Tongue (tissue), 2 donors: ENCODE data around the gene KLB. TPM values are rescaled to one million over a fixed set of nuclear protein-coding genes. Genes with fewer than 3 reads are reported as not detected.
"Not testable (repeated sequence)": the region's sequence is repeated elsewhere in the genome, so short reads cannot be mapped to it uniquely, and the experiment has no call there.

Source experiments
- DNase-seq: peaks from one replicate; pipeline ENCODE4 v3.0.0-alpha.2; 2015
- total RNA-seq: library from RNA; depleted of rRNA; stranded (reverse); fragments of >200 nt; gene quantifications from one replicate; pipeline ENCODE4 v1.2.3, GENCODE V29; 2014

The KLB gene
- not detected for total RNA-seq

DNA sequence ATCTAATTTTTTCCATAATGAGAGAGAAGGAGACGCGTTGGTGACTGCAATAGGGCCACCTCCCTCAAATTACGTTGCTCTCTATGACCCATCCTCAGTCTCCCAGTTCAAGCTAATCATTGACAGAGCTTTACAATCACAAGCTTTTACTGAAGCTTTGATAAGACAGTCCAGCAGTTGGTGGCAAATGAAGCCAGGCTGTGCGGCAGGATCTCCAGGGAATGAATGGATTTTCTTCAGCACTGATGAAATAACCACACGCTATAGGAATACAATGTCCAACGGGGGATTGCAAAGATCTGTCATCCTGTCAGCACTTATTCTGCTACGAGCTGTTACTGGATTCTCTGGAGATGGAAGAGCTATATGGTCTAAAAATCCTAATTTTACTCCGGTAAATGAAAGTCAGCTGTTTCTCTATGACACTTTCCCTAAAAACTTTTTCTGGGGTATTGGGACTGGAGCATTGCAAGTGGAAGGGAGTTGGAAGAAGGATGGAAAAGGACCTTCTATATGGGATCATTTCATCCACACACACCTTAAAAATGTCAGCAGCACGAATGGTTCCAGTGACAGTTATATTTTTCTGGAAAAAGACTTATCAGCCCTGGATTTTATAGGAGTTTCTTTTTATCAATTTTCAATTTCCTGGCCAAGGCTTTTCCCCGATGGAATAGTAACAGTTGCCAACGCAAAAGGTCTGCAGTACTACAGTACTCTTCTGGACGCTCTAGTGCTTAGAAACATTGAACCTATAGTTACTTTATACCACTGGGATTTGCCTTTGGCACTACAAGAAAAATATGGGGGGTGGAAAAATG is at the start of gene KLB:
TSS of gene KLB (plus strand) at position 168 of the 821 bp plus-strand sequence. CDS start at position 188, 20 bp downstream.
- no peak for DNase-seq

DNA sequence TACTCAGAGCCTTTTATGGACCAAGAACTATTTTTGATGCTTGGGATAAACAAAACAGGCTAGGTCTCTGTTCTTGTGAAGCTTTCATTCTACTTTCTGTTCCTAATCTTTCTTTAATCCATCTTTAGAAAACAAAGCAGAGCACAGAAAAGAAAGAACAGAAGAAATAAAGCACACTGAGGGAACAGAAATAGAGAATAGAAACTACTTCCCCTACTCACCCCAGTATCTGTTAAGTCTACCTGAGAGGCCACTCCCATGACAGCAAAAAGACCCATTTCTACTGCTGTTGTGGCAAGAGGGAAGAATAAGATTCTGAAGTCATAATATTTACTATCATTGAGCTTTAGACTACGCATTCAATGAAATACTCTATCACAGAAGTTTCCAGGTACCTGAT is 49.7 kb upstream of the KLB start:
- no peak for DNase-seq

DNA sequence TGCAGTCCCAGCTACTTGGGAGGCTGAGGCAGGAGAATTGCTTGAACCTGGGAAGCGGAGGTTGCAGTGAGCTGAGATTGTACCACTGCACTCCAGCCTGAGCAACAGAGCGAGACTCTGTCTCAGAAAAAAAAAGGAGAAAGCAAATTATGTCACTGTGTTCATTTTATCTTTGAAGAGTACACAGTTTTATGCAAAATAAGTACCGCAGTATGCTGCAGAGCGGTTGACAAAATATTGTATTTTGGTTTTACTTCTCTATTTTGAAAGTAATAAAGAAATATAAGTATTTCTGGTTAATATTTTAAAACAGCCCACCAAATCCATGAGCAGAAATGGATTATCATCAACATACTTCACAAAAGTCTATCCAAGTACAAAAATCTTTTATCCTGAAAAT is 46.1 kb upstream of the KLB start:
- DNase-seq, result not testable (repeated sequence)

DNA sequence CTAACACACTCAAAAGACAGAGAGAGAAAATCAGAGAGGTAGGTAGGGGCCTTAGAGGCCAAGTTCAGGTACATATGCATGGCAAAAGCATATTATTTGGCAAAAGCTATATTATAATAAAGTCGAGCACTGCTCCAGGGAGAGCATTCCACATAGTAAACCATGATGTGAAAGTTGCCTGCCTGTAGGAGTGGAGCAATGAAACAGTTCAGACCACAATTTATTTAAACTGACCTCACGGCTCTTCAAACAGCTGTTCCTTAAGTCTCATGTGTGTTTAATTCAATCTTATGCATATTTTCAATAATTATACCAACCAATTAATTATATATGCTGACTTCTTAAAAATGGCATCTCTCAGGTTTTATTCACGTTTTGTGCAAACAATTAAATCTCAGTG is 43.9 kb upstream of the KLB start:
- no peak for DNase-seq

DNA sequence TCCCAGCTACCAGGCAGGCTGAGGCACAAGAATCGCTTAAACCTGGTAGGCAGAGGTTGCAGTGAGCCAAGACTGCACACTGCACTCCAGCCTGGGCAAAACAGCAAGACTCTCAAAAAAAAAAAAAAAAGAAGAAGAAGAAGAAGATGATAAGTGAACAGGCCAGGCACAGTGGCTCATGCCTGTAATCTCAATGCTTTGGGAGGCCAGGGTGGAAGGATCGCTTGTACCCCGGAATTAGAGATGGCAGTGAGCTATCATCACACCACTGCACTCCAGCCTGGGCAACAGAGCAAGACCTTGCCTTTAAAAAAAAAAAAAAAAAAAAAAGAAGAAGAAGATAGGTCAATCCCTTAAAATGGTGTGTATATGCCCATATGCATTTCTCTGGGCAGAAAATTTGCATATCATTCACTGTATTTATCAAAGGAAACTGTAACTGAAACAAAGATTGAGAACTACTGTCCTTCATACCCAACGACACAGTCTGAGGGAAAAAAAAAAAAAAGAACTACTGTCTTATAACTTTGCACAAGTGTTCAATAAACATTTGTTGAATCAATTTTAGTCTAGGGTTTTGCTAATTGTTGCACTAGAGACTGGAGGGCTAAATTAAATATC is 42.8 kb upstream of the KLB start:
- no peak for DNase-seq

DNA sequence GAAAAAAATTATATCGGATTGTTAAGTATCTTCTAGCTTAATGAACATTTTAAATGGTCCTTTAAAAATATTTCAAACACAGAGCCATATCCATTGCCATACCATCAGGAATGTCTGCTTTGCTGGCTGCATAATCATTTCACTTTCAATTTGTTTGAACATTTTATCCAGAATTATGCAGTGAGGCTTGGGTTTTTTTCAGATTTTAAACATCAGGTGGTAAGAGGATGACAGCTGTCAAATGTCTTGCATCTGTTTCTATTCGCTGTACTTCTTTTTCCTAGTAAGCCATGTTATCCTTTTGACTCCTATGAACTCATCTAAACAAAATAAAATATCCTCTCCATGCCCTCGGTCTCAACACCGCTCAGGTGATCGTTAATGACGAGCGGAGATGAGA is 41.4 kb upstream of the KLB start:
- no peak for DNase-seq

DNA sequence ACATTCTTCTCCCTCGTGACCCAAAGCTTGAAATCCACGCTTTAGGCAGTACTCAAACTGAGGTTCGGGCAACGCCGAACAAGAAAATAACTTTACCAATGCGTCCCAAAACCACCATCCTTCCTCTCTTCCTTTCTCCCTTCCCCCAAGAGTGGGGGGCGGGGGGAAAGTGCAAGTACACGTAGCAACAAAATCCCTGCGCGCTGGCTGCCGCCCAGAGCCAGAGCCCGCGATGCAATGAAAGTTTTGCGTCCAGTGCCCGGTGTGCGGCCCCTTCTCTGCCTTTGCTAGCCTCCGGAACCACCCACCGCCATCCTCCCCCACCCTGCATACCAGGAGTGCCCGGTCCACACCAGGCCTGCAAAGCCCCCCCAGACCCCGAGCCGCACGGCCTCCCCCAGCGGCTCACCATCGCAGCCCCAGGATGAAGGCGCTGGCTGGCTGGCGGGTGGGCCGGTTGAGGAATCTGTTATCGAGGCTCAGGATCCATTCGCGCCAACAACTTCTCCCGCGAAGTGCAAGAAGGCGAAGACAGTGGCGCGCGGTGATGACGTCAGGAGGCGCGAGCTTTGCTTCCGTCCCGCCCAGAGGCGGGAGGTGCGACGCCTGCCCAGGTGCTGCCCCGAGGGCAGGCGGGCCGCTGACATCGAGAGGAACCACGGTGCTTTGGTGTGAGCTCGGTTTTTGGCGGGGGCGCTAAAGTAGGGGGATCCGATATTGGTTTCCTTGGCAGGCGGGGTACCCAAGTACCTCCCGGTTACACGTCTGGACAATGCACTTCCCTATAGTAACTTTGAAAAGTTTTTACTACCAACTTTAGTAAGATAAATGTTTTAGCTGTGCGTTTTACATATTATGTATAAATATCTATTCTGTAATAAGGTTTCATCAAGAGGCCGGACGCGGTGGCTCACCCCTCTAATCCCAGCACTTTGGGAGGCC is 40.6 kb upstream of the KLB start, which contains the start of gene RFC1:
TSS of gene RFC1 (minus strand) at position 533 of the 942 bp plus-strand sequence. CDS start at position 412, 121 bp downstream.
- DNase-seq, result peak; percentile 97

DNA sequence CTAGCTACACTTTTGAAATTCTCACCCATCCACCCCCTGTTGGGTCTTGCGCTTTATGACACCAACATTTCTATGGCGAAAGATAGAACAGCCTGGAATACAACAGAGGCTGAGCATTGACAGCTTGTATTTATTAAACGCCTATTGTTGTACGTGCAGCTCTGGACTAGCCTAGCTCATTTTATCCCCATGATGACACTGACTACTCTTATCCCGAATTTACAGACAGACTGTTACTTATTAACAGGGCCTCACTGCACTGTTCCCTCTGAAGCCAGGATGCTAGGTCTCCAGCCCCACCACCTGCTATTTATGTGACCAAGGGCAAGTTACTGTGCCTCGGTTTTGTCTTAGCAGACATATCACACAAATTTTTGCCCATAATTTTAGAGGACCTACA is 39.6 kb upstream of the KLB start:
- no peak for DNase-seq

DNA sequence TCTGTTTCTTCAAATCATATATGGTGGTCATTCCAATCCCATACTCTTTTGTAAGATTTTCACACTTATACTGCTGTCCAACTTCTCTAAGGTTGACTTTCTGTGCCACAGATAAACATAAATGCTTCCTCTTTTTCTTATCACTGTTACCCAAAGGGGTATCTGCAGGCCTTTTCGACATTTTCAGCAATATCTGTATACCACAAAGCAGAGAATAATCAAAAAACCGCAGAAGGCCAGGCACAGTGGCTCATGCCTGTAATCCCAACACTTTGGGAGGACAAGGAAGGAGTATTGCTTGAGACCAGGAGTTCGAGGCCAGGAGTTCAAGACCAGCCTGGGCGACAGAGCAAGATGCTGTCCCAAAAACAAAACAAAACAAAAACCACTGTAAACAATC is 37.4 kb upstream of the KLB start:
- no peak for DNase-seq

DNA sequence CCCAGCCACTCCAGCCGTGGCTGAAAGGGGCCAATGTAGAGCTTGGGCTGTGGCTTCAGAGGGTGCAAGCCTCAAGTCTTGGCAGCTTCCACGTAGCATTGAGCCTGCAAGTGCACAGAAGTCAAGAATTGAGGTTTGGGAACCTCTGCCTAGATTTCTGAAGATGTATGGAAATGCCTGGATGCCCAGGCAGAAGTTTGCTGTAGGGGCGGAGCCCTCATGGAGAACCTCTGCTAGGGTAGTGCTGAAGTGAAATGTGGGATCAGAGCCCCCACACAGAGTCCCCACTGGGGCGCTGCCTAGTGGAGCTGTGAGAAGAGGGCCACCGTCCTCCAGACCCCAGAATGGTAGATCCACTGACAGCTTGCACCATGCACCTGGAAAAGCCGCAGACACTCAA is 35.5 kb upstream of the KLB start:
- DNase-seq, result not testable (repeated sequence)

DNA sequence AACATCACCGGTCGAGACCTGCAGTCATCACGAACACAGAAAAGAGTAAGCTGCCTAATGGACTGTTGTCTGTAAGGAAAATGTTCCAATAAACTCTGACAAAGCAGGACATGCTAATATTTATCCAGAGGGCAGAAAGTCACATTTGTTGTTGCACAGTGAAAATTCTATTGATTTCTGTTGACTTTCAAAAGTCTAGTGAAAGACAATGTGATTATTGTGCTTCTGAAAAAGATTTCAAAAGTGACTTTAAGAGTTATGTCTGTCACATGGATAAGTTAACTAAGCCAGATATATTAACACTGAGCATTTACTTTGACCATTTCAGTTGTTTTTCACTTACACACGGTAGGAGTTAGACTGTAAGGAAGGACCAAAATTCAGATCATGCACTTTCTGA is 31.3 kb upstream of the KLB start:
- no peak for DNase-seq

DNA sequence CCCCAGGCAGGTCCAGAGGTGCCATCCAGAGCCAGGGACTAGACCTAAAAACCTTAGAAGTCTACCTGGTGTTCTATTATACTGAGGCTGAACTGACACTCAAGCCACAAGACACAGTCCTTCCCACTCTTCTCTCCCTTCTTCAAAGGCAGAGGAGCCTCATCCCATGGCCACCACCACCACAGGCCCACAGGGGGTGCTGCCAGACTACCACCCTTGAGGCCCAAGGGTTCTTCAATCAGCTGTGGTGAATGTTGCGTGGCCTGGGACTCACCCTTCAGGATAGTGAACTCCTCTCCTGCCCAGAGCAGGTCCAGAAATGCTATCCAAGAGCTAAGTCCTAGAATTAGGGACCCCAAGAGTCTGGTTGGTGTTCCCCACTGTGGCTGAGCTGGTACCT is 23.0 kb upstream of the KLB start:
- no peak for DNase-seq

DNA sequence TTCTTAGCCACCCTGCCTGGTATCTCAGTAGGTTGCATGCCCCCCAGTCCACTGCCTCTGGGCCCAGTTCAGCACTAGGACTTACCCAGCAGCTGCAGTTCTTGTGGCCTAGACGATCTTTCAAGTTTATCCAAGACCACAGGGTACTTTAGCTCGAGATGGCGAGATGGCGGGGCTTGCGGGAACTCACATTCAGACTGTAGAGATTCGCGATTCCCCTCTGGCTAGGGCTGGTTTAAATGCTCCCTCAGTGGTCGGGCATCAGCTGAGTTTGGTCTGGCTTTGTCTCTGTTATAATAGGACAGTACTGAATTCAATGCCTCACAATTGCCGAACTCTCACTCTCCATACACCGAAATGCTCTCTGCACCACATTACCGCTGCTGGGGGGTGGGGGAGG is 22.2 kb upstream of the KLB start:
- no peak for DNase-seq

DNA sequence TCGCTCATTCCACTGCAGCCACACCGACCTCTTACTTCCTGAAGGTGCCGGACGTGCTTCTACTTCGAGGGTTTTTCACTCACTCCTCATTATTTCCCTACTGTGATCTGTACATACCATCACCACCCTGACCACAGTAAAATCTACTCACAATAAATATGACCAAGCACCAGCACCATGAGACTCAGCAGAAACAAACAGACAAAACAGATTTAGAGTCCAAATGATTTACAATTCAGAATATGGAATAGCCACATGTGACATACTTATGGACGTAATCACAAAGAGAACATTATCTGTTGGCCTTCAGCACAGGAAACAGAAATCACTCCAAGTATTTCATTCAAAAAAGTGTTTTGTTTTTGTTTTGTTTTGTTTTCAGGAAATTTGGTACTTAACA is 16.1 kb upstream of the KLB start:
- DNase-seq, result no peak

DNA sequence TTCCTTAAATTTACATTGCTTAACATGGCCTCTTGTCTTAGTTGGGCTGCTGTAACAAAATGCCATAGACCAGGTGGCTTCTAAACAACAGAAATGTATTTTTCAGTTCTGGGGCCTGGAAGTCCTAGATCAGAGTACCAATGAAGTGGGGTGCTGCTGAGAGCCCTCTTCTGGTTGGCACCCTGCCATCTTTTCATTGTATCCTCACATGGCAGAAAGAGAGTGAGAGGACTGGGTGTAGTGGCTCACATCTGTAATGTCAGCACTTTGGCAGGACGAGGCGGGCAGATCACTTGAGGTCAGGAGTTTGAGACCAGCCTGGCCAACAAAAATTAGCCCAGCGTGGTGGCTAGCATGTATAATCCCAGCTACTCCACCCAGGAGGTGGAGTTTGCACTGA is 12.0 kb upstream of the KLB start:
- no peak for DNase-seq

DNA sequence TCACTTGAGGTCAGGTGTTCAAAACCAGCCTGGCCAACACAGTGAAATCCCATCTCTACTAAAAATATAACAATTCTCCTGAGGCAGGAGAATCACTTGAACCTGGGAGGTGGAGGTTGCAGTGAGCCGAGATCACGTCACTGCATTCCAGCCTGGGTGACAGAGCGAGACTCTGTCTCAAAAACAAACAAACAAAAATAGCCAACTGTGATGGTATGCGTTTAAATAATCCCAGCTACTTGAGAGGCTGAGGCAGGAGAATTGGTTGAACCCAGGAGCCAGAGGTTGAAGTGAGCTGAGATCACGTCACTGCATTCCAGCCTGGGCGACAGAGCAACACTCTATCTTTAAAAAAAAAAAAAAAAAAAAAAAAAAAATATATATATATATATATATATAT is 5.1 kb upstream of the KLB start:
- not testable (repeated sequence) for DNase-seq

DNA sequence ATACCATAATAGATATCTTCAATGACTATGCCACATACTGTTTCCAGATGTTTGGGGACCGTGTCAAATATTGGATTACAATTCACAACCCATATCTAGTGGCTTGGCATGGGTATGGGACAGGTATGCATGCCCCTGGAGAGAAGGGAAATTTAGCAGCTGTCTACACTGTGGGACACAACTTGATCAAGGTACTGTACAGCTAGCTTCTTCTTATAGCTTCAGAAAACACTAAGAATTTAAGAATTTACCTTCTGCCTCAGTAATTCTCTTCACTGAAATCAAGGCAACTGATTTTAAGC is 805 bp downstream of the KLB start:
- DNase-seq, result no peak

DNA sequence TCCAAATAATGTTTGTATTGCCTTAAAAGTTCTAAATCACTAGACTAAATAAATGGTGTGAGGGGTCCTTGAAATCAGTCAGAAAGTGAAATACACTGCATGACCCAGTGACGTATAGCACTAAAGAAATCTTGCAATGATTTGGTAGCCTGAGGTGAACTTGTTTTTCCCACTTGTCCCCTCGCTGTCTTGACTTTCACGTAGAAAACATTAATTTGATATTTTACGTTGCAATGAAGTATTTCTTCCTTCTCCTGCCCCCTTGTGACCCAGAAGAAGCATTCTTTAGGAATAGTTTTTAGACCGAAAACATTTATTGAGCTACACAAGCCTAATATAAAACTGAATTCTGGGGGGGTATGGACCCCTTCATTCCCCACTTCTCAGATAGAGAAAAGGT is 3.7 kb downstream of the KLB start:
- DNase-seq, result no peak

DNA sequence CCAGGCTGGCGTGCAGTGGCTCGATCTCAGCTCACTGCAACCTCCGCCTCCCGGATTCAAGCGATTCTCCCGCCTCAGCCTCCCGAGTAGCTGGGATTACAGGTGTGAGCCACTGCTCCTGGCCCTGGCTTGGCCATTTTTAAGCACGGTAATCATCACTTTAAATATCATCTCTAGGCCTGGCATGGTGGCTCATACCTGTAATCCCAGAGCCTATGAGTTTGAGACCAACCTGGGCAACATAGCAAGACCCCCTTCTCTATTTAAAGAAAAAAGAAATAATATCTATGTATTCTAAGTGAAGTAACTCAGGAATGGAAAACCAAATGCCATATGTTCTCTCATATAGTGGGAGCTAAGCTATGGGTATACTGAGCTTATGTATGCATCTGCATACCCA is 4.8 kb downstream of the KLB start:
- DNase-seq, result not testable (repeated sequence)

DNA sequence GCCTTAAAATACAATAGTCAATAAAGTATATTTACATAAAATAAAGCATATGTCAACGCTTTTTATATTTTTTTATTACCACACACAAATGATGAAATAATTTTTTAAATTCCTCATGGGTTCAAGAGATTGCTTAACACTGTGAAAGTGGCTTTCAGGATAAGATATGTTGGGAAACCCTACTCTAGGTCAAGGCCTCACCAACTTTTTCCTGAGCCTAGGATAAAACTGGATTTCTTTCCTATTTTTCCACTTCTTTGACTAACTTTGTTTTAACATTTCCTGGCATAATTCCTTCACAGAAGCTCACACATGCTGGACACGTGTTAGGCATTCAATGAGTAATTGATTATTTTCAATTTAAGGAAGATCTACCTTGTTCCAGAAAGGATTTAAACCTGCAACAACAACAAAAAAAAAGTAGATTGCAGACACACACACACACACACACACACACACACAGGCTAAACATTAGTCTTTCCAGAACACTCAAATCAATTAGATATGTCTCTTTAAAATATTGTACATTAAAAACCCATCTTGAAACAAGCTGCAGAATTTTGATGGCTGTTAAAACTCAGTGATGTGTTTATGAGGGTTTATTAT is 9.1 kb downstream of the KLB start:
- no peak for DNase-seq

DNA sequence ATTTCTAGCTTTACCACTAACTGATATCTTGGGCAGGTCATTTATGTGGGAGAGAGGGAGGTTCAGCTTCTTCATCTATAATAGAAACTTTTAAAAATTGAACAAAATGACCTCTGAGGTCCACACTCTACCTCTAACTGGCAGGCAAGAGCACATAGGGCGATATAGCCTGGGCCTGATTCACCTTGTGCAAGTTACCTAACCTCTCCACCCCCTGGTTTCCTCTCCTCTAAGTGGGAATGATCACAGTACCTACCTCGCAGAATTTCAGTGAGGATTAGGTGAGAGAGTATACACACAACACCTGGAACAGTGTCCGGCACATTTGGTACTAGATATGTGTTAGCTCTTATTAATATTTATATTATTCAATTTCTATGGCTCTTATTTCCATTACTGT is 15.5 kb downstream of the KLB start:
- no peak for DNase-seq

DNA sequence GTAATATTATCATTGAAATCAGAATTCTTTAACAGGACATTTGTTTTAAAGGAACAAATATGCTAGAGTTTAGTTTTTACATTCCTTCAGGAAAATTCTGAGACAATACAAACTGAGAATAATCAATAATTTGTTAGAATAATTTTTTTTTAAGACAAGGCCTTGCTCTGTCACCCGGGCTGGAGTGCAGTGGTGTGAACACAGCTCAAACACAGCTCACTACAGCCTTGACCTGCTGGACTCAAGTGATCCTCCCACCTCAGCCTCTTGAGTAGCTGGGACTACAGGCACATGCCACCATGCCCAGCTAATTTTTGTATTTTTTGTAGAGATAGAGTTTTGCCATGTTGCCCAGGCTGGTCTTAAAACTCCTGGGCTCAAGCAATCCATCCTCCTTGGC is 18.6 kb downstream of the KLB start:
- DNase-seq, result not testable (repeated sequence)

DNA sequence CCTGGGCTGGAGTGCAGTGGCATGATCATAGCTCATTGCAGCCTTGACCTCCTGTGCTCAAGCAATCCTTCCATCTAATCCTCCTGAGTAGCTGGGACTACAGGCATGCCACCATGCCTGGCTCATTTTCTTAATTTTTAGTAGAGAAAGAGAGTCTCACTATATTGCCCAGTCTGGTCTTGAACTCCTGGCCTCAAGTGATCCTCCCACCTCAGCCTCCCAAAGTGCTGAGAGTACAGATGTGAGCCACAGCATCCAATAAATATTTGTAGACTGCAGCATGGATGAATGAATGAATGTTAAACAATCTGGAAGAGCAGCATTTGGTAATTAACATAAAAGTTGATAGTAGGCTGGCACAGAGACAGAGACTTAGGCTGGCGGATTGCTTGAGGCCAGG is 20.0 kb downstream of the KLB start:
- DNase-seq, result no peak
